ENCODE data around the gene UBE2L6.

- TF ChIP-seq EZH2 (IDR thresholded peaks at IDR 0.05; ENCODE audit: insufficient read depth, poor library complexity, severe bottlenecking), result no peak
- TF ChIP-seq EZH2phosphoT487 (IDR thresholded peaks at IDR 0.05; ENCODE audit: insufficient read depth, low read depth), result no peak
Observed at GRCh38 chr11:57615308-57615707, 47.8 kb upstream of the UBE2L6 start.

Data from GM23248 (cell line).